Lung (tissue), 13 donors: ENCODE results near the gene TRIM14. TPM values are rescaled to one million over a fixed set of nuclear protein-coding genes. Genes with fewer than 3 reads are reported as not detected.
"Not testable (repeated sequence)": the region's sequence is repeated elsewhere in the genome, so short reads cannot be mapped to it uniquely, and the experiment has no call there.

Source experiments
- ATAC-seq: fragments of 200-7000 bp; cut with Tn5 transposase; one replicate; pipeline ENCODE4 v1.9.1; 2020; ENCODE audit warnings: moderate number of reproducible peaks; ENCODE audit not compliant: insufficient read depth, low FRiP score
- DNase-seq, 3 donors: peaks; one replicate each; pipeline ENCODE4 v3.0.0-alpha.2; 2013 to 2017
- H3K27ac ChIP-seq, 2 donors: one replicate each; pipeline ENCODE4 v1.5.1; 2013; ENCODE audit warnings: mild to moderate bottlenecking in 2 of 2, moderate library complexity in 2 of 2, control low read depth in 1 of 2, inconsistent platforms in 1 of 2, low read depth in 1 of 2, low read length in 1 of 2
- H3K27me3 ChIP-seq, 3 donors: one replicate each; pipeline ENCODE4 v1.5.1; 2013; ENCODE audit warnings: low read length in 2 of 3; ENCODE audit not compliant: control insufficient read depth in 3 of 3, insufficient read depth in 3 of 3
- H3K36me3 ChIP-seq, 4 donors: one replicate each; pipeline ENCODE4 v1.5.1; 2013; ENCODE audit warnings: low read length in 4 of 4, mild to moderate bottlenecking in 1 of 4, moderate library complexity in 1 of 4; ENCODE audit not compliant: control insufficient read depth in 4 of 4, insufficient read depth in 4 of 4
- H3K4me1 ChIP-seq, 5 donors: one replicate each; pipeline ENCODE4 v1.5.1; 2013; ENCODE audit warnings: low read length in 5 of 5, mild to moderate bottlenecking in 2 of 5, moderate library complexity in 1 of 5; ENCODE audit not compliant: control insufficient read depth in 5 of 5, insufficient read depth in 5 of 5
- H3K4me3 ChIP-seq: one replicate; pipeline ENCODE4 v1.5.1; 2013; ENCODE audit warnings: mild to moderate bottlenecking, control low read depth, moderate library complexity
- H3K9ac ChIP-seq, 2 donors: one replicate each; pipeline ENCODE4 v1.5.1; 2013; ENCODE audit warnings: low read length in 2 of 2, control low read depth in 1 of 2; ENCODE audit not compliant: insufficient read depth in 1 of 2
- H3K9me3 ChIP-seq, 4 donors: one replicate each; pipeline ENCODE4 v1.5.1; 2013; ENCODE audit warnings: low read length in 3 of 4, mild to moderate bottlenecking in 1 of 4, moderate library complexity in 1 of 4; ENCODE audit not compliant: control insufficient read depth in 4 of 4, insufficient read depth in 3 of 4
- CTCF ChIP-seq: IDR thresholded peaks from 2 replicates; pipeline ENCODE4 v1.5.1; 2012; ENCODE audit warnings: mild to moderate bottlenecking; ENCODE audit errors: control extremely low read depth, extremely low read depth
- WGBS, 2 donors: extraction: QIAGEN DNeasy Blood & Tissue Kit; methylation state at CpG; one replicate each; pipeline ENCODE4 v1.1.7; 2013; 5-methylcytosine and 5-hydroxymethylcytosine counted together
- polyA plus RNA-seq, 2 donors: library from polyadenylated mRNA; stranded (reverse); fragments of 200-250 nt; gene quantifications; one replicate each; pipeline ENCODE4 v1.2.1, GENCODE V29; 2013
- small RNA-seq: library from RNA; depleted of rRNA; stranded (forward); fragments of <200 nt; gene quantifications from one replicate; pipeline ENCODE3, GENCODE V24; 2014; ENCODE audit warnings: low replicate concordance
- total RNA-seq, 2 donors: library from RNA; depleted of rRNA in 1 of 2; stranded (reverse); fragments of >200 nt in 1 of 2; gene quantifications; one replicate each; pipeline ENCODE4 v1.2.1, GENCODE V29; 2014 to 2021
- donor health status: control.
- donor health status: control.
- donor health status: Bipolar disorder and iron deficiency.
- donor health status: healthy.
- donor health status: DM: yes; HTN: yes; CAD: no.

The TRIM14 gene
- total and polyA plus RNA-seq, 4 donors = 5.0 to 42.7 (median 12.1) TPM

GRCh38 chr9:98020476-98021145 lies 98.4 kb downstream of the TRIM14 start:
- DNase-seq (no peak), ATAC-seq (no peak)
- Histone ChIP-seq H3K4me3 (no peak overlapping the region), H3K27ac (peak overlapping the region in 1 of 2 donors; percentile 62), H3K9ac (no peak overlapping the region), H3K27me3 (no peaks in the 10 kb centered on the region), H3K36me3 (peaks cover 0 to 35% (median 21%) of the 10 kb centered on the region in 4 donors), H3K9me3 (no peaks in the 10 kb centered on the region), H3K4me1 (peaks cover 0 to 1% (median 0%) of the 10 kb centered on the region in 5 donors)
- no peak for TF ChIP-seq CTCF
- WGBS, 2 donors = 95% methylated on average over 8 of the region's 8 CpGs

- H3K36me3 ChIP-seq = peaks cover 7 to 39% (median 24%) of the 10 kb centered on the region in 4 donors
- H3K9me3 ChIP-seq, H3K27ac ChIP-seq, ATAC-seq, H3K9ac ChIP-seq, H3K27me3 ChIP-seq, H3K4me3 ChIP-seq, H3K4me1 ChIP-seq, DNase-seq: not testable (repeated sequence)
- WGBS, 2 donors = 89 to 90% methylated on average over 5 of the region's 5 CpGs
These were observed 99.2 kb downstream of the TRIM14 start for GRCh38 chr9:98019869-98020268.

Small RNA genes within 50 kb of the gene (small RNA-seq; reads per million reads assigned to genes)
- not detected for gene RF00017
- not detected for gene RNU6-918P

Other genes with a start within 250 kb of the TRIM14 start
- 10 to 100 TPM; 17.5 to 27.9 TPM for gene TRMO, start 196.7 kb downstream of the TRIM14 start, total RNA-seq
- 10 to 100 TPM in 1 of 2 donors, 1 to 10 TPM in 1; 7.8 to 13.8 TPM for gene TRMO, start 196.7 kb downstream of the TRIM14 start, polyA plus RNA-seq
- gene HEMGN, start 181.1 kb downstream of the TRIM14 start, total RNA-seq = 10 to 100 TPM in 1 of 2 donors, under 1 TPM in 1; 0.34 to 21.6 TPM
- gene HEMGN, start 181.1 kb downstream of the TRIM14 start, polyA plus RNA-seq = under 1 TPM; 0.14 to 0.27 TPM
- 100 to 1,000 TPM in 1 of 2 donors, 10 to 100 TPM in 1; 45.4 to 100 TPM for gene ANP32B, start 135.9 kb downstream of the TRIM14 start, total RNA-seq
- 100 to 1,000 TPM; 105 to 152 TPM for gene ANP32B, start 135.9 kb downstream of the TRIM14 start, polyA plus RNA-seq
- gene NANS, start 62.5 kb downstream of the TRIM14 start, total RNA-seq = 10 to 100 TPM; 50.6 to 70.3 TPM
- gene NANS, start 62.5 kb downstream of the TRIM14 start, polyA plus RNA-seq = 100 to 1,000 TPM in 1 of 2 donors, 10 to 100 TPM in 1; 78.5 to 109 TPM
- gene CORO2A, start 73.4 kb upstream of the TRIM14 start, total RNA-seq = 10 to 100 TPM; 16.5 to 22.3 TPM
- 10 to 100 TPM in 1 of 2 donors, 1 to 10 TPM in 1; 6.8 to 13.0 TPM for gene CORO2A, start 73.4 kb upstream of the TRIM14 start, polyA plus RNA-seq
- gene TBC1D2, start 136.4 kb upstream of the TRIM14 start, total RNA-seq = 10 to 100 TPM; 47.1 to 73.0 TPM
- gene TBC1D2, start 136.4 kb upstream of the TRIM14 start, polyA plus RNA-seq = 10 to 100 TPM; 31.3 to 65.1 TPM